Chondrocyte (in vitro differentiated cells): ENCODE data around the gene FNDC5. TPM values are rescaled to one million over a fixed set of nuclear protein-coding genes. Genes with fewer than 3 reads are reported as not detected.

Experiments
- DNase-seq: peaks from one replicate; pipeline ENCODE4 v3.0.0; 2021; ENCODE audit warnings: mixed read lengths, low spot score
- H3K27ac Mint-ChIP-seq: one replicate; pipeline ENCODE4 v1.8.0; 2021; ENCODE audit warnings: mild to moderate bottlenecking, moderate library complexity, mixed read lengths; ENCODE audit not compliant: unreplicated experiment
- H3K27me3 Mint-ChIP-seq: 2 replicates; pipeline ENCODE4 v1.8.0; 2021; ENCODE audit warnings: low read depth, mixed read lengths
- H3K36me3 Mint-ChIP-seq: 2 replicates; pipeline ENCODE4 v1.8.0; 2021; ENCODE audit warnings: low read depth, mixed read lengths
- H3K4me1 Mint-ChIP-seq: 2 replicates; pipeline ENCODE4 v1.8.0; 2021; ENCODE audit warnings: low read depth, mild to moderate bottlenecking, mixed read lengths
- H3K4me3 Mint-ChIP-seq: one replicate; pipeline ENCODE4 v1.8.0; 2021; ENCODE audit warnings: mild to moderate bottlenecking, moderate library complexity, mixed read lengths; ENCODE audit not compliant: unreplicated experiment
- H3K9me3 Mint-ChIP-seq: 2 replicates; pipeline ENCODE4 v1.8.0; 2021; ENCODE audit warnings: low read depth, mixed read lengths
- CTCF ChIP-seq: fragments of 200-600 bp; sonication (generic); IDR thresholded peaks from 2 replicates; pipeline ENCODE4 v1.5.0; 2021; ENCODE audit warnings: antibody characterized with exemption, mild to moderate bottlenecking, moderate library complexity
- total RNA-seq: library from RNA; stranded (reverse); gene quantifications from 3 replicates; pipeline ENCODE4 v1.2.1, GENCODE V29; 2021

The FNDC5 gene
- total RNA-seq, 1 donor from 2014 or later, result 4.0 TPM

- Mint-ChIP-seq H3K9me3 (no peaks in the 10 kb centered on the region), H3K4me1 (no peaks in the 10 kb centered on the region), H3K36me3 (peaks cover 17% of the 10 kb centered on the region), H3K27me3 (no peaks in the 10 kb centered on the region), H3K4me3 (no peak overlapping the region), H3K27ac (no peak overlapping the region)
- no peak for DNase-seq
- TF ChIP-seq CTCF, result no peak
Measured at GRCh38 chr1:32859915-32860314, 10.8 kb downstream of the FNDC5 start.

GRCh38 chr1:32858791-32859190 is 11.9 kb downstream of the FNDC5 start:
- DNase-seq, result no peak
- TF ChIP-seq CTCF, result no peak
- H3K27ac Mint-ChIP-seq, result no peak overlapping the region

GRCh38 chr1:32858136-32858535 is 12.6 kb downstream of the FNDC5 start:
- Mint-ChIP-seq H3K4me1 (no peaks in the 10 kb centered on the region), H3K36me3 (peaks cover 33% of the 10 kb centered on the region), H3K4me3 (no peak overlapping the region), H3K9me3 (no peaks in the 10 kb centered on the region), H3K27ac (no peak overlapping the region), H3K27me3 (no peaks in the 10 kb centered on the region)
- DNase-seq, result no peak
- TF ChIP-seq CTCF, result no peak

More at GRCh38 chr1:32858791-32859190, 11.9 kb downstream of the FNDC5 start:
- Mint-ChIP-seq H3K4me3 (no peak overlapping the region), H3K36me3 (peaks cover 27% of the 10 kb centered on the region), H3K27me3 (no peaks in the 10 kb centered on the region), H3K4me1 (no peaks in the 10 kb centered on the region), H3K9me3 (no peaks in the 10 kb centered on the region)

GRCh38 chr1:32855861-32856617 is 14.7 kb downstream of the FNDC5 start:
- H3K4me1 Mint-ChIP-seq, result no peaks in the 10 kb centered on the region
- H3K9me3 Mint-ChIP-seq, result no peaks in the 10 kb centered on the region
- no peak overlapping the region for H3K4me3 Mint-ChIP-seq
- DNase-seq, result no peak
- peaks cover 28% of the 10 kb centered on the region for H3K36me3 Mint-ChIP-seq
- no peak overlapping the region for H3K27ac Mint-ChIP-seq
- no peak for TF ChIP-seq CTCF
- no peaks in the 10 kb centered on the region for H3K27me3 Mint-ChIP-seq

- Mint-ChIP-seq H3K27me3 (no peaks in the 10 kb centered on the region), H3K36me3 (peaks cover 16% of the 10 kb centered on the region), H3K4me3 (no peak overlapping the region), H3K4me1 (no peaks in the 10 kb centered on the region), H3K27ac (no peak overlapping the region), H3K9me3 (peaks cover 2% of the 10 kb centered on the region)
- no peak for DNase-seq
- TF ChIP-seq CTCF, result no peak
Measured at GRCh38 chr1:32848354-32849063, 22.2 kb downstream of the FNDC5 start.
